Stimulated activated CD8-positive, alpha-beta memory T cell treated with anti-CD3 and anti-CD28 coated beads, Interleukin-15, amount 100 ng/mL, for 24 hours (primary cell): ENCODE measurements around the gene HIGD1C.
"Not testable (repeated sequence)": the region's sequence is repeated elsewhere in the genome, so short reads cannot be mapped to it uniquely, and the experiment has no call there.

Experiments
- DNase-seq: peaks from one replicate; pipeline ENCODE4 v3.0.0-alpha.2; 2020; ENCODE audit warnings: low read depth

The HIGD1C gene

DNA sequence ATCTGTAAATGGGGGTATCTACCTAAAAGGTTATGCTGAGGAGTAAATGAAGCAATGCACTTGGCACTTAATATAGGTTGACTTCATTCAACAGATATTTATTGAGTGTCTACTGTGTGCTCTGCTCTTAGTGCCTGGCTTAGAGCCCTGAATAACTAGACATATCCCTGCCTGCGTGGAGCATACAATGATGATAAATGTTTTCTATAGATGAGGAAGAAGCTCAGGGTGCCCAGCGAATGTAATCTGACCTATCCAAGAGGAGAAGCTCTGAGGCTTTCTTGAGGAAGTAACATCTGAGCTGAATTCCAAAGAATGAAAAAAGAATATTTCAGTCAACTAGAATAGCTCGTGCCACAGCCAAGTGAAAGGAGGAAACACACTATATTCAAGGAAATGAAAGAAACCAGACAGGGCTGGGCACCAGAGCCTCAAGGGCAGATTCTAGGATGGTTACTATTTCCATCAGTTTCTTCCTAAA is 17.9 kb upstream of the HIGD1C start:
- no peak for DNase-seq

DNA sequence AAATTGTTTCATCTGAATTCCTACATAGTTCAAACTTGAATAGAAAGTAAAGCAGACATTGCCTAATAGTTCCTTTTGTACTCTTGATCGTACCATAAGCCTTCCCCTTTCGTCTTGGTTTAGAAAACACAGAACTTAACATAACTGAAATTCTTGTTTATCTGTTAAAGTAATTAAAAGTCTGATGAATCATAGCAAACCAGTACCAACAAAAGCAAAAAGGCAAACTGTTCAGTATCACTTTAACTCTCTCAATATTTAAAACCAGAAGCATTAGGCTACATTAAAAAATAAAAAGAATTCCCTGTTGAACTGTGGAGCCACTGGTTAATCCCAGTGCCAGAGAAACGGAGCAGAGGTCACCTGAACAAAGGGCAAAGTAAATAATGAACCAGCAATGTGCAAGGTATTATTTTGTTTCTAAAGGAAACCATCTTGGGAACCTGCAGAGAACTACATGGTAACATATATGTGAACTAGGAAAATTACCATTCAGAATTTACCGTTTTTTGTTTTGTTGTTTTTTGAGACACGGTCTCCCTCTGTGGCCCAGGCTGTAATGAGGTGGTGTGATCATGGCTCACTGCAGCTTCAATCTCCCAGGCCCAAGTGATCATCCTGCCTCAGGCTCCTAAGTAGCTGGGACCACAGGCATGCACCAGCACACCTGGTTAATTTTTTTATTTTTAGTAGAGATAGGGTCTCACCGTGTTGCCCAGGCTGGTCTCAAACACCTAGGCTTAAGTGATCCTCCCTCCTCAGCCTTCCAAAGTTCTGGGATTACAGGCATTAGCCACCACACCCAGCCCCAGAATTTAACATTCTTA is 17.1 kb upstream of the HIGD1C start:
- no peak for DNase-seq

DNA sequence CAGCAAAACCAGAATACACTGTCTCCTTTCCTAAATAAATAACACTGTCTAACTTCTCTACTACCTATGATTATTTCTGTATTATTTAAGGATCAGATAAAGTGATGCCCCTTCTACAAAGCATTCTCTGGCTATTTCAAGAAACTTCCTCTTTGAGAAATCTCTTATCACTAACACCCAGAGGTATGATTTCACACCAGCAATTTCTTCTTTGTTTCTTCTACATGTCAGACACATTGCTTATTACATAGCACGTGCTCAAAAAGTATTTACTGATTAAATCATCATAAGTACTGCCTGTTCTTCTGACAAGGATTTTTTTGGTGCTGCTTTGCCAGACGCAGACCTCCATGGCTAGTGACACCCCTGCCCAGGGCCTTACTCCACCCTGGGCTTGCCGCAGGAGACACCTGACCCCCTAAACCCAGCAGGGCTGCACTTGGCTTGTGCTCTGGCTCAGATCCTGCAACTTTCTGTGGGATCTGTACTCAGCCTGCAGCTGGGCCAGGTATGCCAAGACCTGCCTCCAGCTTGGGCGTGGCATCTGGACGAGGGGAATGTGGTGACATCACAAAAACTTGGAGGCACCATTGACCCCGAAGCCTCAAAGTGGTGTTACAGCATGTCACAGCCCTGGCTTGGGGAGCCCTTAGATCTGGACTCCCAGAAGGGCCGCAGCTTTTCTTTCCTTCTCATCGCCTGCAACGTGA is 15.4 kb upstream of the HIGD1C start:
- no peak for DNase-seq

GRCh38 chr12:50937653-50938052 is 14.7 kb upstream of the HIGD1C start:
- DNase-seq = no peak

DNA sequence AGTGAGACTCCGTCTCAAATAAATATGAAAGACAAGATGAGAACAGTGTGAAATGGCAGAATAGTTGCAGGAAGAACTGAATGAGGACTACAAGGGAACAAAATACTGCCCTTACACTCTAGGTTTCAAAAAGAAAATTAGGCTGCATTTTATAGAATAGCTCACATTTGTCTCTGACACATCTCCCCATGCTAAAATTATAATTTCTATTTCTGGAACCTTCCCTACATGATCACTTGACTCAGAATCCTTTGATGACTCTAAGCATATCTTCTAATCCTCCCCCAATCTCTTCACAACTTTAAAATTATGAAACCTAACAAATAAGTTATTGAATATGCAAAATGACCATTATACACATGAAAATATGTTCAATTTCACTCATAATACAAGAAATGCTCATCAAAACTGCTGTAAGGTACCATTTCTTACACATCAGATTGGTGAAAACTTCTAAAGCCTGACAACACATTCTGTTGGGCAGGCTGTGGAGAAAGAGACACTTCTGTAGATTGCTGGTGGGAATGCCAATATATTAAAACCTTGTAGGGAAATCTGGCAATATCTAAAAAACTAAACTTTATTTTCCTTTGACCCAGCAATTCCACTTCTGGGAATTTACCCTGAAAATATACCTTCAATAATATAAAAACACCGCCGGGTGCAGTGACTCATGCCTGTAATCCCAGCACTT is 4.3 kb upstream of the HIGD1C start:
- DNase-seq = no peak

DNA sequence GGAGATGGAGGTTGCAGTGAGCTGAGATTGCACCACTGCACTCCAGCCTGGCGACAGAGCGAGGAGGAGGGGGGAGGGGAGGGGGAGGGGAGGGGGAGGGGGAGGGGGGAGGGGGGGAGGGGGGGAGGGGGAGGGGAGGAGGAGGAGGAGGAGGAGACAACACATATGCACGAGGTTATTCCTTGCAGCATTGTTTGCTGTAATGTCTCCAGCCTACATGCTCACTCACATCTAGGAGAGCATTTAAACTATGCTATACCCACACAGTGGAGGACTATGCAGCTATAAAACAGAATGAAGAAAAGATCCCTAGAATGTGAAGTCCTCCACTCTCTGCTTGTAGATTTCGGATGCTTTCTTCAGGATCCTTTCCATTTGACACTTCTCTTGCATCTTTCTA is 3.5 kb upstream of the HIGD1C start:
- no peak for DNase-seq

DNA sequence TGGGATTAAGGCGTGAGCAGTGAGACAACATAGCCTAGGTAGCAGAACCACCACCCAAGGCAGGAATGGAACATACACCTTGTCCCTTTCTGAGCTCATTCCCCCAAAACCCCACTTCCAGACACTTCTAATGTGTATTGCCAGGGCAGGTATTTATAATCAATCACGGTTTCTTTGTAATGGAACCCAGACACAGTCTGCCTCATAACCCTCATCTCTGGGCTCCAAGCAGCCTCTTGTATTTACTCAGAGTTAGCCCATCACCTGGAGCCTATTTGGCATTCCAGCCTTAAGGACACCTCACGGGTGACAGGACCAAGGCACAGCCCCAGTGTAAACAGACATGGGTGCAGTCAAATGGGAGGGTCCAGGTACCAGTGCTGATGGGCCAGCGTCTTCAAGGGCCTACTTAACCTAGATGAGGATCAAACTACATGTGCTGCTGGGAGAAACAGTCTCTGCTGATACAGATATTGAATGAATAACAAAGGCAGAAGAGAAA is 2.5 kb upstream of the HIGD1C start:
- no peak for DNase-seq

- DNase-seq = no peak
These were observed 1.2 kb upstream of the HIGD1C start for GRCh38 chr12:50951112-50951511.

- DNase-seq = no peak
These were observed 703 bp downstream of the HIGD1C start for GRCh38 chr12:50953047-50953446.

- not testable (repeated sequence) for DNase-seq
These were observed 2.4 kb downstream of the HIGD1C start for GRCh38 chr12:50954789-50955188.

DNA sequence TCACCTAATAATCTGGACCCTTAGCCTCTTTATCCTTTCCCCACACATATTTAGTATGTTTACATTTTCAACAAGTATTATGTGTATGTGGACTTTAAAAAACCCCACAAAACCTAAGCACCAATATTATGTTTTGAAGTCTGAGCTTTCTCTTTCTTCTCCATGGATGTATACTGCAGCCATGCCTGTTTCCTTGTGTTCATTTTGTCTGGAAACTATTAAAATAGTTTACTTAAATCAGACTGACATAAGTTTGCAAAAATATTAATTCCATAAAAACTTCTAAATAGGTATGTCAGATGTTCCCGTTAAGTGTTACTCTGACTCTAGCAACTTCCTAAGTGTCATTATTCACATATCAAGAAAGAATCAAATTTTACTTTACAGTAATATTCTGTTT is 2.9 kb downstream of the HIGD1C start:
- no peak for DNase-seq

DNA sequence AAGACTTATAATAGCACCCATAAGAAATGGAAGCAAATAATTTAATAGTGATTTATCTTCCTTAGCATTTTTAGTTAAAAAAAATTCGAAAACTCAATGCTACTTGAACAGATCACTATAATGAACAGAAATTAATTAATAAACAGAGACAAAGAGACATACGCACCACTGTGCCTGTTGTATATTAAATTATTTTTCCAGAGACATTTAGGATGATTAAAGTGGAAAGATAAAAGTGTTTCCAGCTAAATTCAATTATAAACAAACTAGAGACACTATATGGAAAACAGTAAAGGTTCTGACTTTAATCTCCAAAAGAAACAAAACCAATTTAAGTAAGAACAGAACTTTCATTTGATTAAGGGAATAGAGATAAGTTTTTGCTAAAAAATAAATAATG is 3.4 kb downstream of the HIGD1C start:
- no peak for DNase-seq

- DNase-seq = no peak
These were observed 7.8 kb downstream of the HIGD1C start for GRCh38 chr12:50960130-50960529.

GRCh38 chr12:50961708-50962107 is 9.4 kb downstream of the HIGD1C start:
- no peak for DNase-seq

- DNase-seq = no peak
These were observed 12.1 kb downstream of the HIGD1C start for GRCh38 chr12:50964432-50964831.

DNA sequence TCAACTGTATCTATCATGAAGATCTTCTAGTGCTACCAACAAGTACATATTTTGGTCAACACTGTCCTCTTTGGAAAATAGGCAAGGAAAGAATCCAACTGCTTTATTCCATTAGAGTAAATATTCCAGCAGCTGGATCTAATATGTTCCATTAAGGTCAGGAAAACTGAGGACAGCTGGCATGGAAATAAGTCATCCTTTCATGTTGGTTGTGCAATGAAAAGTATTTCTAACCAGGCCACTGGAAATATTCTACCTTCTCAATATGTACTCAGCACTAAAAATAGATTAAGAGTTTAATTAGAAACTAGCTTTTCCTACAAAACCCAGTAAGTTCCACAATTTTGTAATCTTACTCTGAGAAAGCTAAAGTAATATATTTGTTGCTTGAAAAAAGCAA is 19.6 kb downstream of the HIGD1C start:
- DNase-seq = no peak

- no peak for DNase-seq
These were observed 27.2 kb downstream of the HIGD1C start for GRCh38 chr12:50979369-50980052.

- no peak for DNase-seq
These were observed 28.2 kb downstream of the HIGD1C start for GRCh38 chr12:50980545-50980944.

DNA sequence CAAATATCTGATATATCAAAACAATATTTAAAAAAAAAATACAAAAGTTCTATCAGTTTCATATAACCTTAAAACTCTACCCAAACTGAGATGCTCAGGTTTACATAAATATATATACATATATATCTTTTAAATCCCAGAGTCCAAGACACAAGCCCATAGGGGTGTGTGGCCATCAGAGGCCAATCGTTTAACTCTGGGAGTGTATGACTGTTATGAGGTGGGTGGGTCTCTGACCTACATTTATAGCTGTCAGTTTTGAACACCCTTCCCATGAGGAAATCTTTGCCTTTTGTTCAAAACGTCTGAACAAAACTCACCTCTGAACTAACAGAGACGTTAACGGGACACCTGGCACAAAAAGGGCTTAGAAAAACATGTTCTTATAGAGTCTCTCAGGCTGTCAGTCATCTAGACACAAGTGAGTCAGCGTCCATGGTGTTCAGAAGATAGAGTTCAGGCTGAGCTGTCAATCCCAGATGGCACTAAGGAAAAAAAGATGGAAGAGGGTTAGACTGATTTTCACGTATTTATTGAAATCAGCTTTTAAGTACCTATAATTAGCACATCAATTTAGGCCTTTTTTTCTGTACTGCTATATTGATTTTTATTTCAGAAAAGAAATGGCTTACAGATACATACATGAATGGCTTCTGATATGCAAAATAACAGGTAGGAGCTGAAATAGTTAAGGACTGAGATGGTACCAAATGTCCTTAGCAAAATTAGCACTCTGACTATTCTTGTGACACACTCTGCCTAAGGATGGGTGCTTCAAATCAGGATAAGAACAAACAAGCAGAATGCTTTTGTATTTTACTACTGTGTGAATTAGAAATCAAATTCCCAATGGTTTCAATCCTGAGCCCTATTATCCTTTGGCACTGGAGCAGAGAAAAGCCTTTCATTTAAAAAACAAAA is 29.2 kb downstream of the HIGD1C start:
- no peak for DNase-seq

GRCh38 chr12:50984586-50985298 is 32.4 kb downstream of the HIGD1C start:
- DNase-seq = no peak
